Suprapubic skin (tissue), 3 donors: ENCODE data around the gene CBX3.

Source experiments
- CTCF ChIP-seq, 2 donors: fragments of 200-600 bp in 1 of 2; fragments of 450-650 bp in 1 of 2; sonication (generic) in 1 of 2; IDR thresholded peaks; one replicate each; pipeline ENCODE4 v1.5.1; 2016 to 2019; ENCODE audit warnings: antibody characterized with exemption in 2 of 2, mild to moderate bottlenecking in 1 of 2, moderate library complexity in 1 of 2
- POLR2AphosphoS5 ChIP-seq, 3 donors: sonication (generic); formaldehyde crosslinking; IDR thresholded peaks; one replicate each; pipeline ENCODE4 v1.6.1; 2017; ENCODE audit warnings: antibody characterized with exemption in 3 of 3

- TF ChIP-seq CTCF (IDR thresholded peaks at IDR 0.05) = no peak
- no peak for TF ChIP-seq POLR2AphosphoS5 (IDR thresholded peaks at IDR 0.05)
Observed at GRCh38 chr7:26160896-26161295, 40.6 kb upstream of the CBX3 start.
